Measurements from ENCODE around the gene COPB1. TPM values are rescaled to one million over a fixed set of nuclear protein-coding genes. Genes with fewer than 3 reads are reported as not detected.

Gene COPB1
- total RNA-seq, 1 experiment from 2014 or later, result 128 TPM

DNA sequence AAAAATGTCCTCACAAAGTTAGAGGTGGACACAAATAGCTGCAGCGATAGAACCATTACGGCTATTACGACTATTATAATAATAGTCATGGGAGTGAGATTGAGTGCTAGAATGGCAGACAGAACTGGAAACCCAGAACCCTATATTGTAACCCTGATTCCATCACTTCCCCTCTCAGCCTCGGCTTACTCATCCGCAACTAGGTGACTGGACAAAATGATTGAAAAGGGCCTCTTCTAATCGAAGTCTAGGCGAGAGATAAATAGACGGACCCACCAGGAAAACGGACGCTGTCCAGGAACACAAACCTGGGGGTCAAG is 19.9 kb upstream of the COPB1 start:
- no peak for DNase-seq (ENCODE audit: extremely low read depth, low read depth)

DNA sequence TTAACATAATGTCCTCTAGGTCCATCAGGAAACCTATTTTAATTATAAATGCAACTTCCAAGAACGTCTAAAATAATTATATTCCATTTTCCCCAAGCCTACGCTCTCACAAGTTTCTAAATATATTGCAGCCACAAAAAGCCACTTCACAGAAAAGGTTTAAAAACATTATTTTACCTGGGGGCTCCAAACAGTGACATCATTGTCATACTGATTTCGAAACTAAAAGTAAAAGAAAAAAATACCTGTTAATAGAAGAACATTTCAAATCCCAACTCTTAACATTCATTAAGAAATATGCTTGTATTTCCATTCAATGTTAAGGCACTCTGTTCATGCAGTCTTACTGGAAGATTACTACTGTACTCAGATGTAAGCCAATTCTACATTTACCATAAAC is 19.2 kb upstream of the COPB1 start:
- DNase-seq (ENCODE audit: extremely low read depth, low read depth), result no peak

DNA sequence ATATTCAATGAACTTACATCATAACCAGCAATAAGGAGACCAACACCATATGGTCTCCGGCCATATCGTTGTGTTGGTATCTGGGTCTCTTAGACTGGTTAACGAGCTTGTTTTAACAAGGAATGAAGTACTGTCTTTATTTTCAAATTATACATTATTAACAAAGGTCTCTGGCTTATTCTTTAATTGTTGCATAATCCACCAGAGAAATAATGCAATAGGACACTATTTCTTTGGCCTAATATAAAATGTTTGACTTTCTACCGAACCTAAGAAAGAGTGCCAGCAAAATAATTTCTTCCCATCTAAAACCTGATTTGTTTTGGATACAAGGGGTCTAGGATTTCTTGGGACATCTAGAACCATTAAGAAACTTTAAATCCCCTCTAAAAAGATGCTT is 14.2 kb upstream of the COPB1 start:
- DNase-seq (ENCODE audit: extremely low read depth, low read depth), result no peak

DNA sequence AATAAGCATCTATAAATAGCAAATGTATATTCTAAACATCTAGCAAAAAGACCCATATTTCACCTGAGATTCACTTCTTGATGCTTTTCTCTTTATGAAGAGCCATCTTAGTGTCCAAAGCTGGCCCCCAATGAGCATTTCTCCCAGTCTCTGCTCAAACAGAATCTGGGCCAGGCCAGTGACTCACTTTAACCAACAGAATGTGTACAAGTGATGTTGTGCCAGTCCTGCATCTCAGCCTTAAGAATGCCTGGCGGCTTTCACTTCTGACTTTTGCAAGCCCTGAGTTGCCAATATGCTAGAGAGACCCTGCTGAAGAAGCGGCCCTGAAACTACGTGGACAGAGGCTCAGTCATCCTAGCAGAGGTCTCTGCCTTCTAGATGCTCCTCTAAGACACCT is 6.9 kb upstream of the COPB1 start:
- DNase-seq (ENCODE audit: extremely low read depth, low read depth), result no peak

DNA sequence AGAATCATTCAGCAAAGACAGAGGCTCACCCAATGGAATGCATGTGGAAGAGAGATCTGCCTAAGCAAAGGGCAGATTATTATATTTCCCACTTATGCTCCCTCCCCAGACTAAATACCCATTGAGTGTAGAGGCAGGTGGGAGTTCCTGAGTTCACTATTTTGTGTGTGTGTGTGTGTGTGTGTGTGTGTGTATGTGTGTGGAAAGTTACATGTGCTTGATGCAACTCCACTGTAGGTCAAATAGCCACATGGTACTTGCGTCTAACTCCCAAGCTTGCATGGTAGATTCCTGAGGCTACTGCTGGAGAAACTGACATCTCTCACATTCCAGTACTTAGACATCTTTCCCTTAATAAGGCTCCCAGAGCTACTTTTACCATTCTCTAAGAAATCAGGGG is 3.4 kb upstream of the COPB1 start:
- no peak for DNase-seq (ENCODE audit: extremely low read depth, low read depth)

DNA sequence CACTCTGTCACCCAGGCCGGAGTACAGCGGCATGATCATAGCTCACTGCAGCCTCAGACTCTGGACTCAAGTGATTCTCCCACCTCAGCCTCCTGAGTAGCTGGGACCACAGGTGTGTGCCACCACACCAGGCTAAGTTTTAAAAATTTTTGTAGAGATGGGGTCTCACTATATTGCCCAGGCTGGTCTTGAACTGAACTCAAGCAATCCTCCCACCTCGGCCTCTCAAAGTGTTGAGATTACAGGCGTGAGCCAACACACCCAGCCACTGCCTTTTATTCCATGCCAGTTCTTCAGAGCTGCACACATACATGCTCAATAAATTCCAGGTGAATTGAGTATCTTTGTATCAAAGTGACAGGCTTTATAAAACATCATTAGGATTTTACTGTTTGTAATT is 2.4 kb upstream of the COPB1 start:
- no peak for DNase-seq (ENCODE audit: extremely low read depth, low read depth)

DNA sequence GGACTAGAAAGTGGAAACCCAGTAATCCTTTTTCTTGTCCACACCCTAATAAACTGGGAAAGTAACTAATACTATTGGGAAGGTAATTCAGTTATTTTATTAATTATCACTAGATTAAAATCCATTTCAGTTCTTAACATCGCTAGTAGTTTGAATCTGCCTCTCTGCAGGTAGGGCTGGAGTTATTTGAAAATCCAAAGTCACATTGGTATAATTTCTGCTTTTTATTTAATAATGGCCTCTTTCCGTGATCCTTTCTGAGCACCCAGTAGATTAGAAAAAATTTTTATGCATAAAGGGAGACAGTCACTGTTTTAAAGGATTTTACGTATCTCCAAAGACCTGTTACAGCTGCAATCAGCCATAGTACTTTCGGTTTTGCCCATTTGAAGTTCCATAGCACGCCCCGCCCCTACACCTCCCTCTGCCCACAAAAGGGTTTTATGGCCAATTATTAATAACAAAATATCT is 605 bp upstream of the COPB1 start:
- DNase-seq (ENCODE audit: extremely low read depth, low read depth), result no peak

DNA sequence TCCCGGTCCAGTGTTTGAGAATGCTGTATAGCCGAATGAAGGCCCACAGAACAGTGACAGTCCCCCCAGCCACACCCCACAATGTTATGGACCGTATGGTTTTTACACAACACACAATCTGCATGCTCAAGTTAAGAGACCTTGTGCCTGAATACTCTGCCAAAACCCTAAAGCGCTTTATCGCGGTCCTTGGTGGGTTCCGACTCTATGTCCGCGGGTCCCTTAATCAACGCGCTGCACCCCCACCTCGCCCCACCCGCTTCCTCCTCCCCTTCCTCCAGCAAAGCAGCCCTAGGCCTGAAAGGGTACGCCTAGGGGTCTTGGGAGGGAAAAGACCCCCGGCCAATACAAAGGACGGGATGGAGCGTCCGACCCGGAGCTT is 442 bp downstream of the COPB1 start:
- no peak for DNase-seq (ENCODE audit: extremely low read depth, low read depth)

DNA sequence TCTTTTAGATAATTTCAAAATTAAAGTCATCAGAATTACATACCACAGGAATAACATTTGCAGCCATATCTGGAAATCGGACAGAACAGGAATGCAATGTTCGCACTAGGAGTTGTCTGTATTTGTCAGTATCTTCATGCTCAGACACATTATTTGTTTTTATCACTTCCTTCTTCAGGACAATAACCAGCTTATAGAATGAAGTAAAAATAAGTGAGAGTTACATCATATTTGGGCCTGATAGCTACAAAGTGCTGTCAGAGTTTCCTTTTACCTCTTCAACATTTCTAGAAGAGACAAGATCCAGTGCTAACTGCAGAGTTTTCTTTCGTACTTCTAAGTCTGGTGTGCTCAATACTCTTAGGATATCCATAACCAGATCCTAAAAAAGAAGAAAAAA is 18.9 kb downstream of the COPB1 start:
- no peak for DNase-seq (ENCODE audit: extremely low read depth, low read depth)

DNA sequence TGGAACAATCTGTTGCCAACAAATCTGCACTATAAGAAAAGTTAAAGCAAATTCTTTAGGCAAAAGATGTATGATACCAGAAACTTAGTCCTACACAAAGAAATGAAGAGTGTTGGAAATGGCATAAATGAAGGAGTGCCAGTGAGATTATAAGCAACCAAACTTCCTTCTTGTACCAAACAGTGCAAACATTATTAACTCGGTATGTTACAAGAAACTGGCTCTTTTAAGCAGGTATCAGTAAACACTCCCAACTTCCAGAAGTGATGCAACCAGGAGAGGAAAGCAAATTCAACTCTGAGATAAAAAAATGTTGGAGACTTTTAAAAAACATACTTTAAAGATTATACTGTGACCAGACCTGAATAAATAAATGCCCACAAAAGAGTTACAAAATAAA is 28.5 kb downstream of the COPB1 start:
- no peak for DNase-seq (ENCODE audit: extremely low read depth, low read depth)

DNA sequence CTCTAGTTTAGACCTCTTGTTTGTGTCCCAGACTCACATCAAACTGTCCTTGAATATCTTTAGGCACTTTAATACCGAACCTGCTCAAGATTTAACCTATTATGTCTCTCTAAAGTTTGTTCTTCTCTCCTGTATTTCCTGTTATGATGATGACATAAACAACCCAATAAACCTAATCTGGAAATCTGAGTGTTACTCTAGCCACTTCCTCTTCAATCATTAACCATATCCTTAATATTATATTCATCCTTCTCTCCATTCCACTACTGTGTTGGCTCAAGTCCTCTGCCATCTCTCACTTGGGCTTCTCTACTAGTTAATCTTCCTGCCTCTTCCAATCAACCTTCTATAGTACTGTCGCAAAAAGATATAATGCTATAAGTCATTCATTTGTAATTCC is 36.0 kb downstream of the COPB1 start:
- DNase-seq (ENCODE audit: extremely low read depth, low read depth), result no peak

DNA sequence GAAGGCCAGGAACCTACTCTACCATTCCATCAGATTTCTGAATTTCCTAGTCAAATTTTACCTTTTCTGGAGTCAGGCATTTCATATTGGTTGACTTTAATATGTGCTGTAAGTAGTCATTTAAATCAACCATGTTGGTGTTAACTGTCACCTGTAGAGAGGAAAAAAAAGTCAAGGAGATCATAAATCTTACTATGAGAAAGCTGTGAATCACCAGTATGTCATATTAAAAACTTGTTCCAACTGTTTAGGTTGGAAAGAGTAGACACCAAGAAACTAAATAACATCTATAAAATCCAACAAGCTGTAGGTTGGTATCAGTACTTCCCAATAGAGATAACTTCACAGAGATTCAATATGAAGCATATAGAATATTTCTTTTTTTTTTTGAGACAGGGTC is 39.5 kb downstream of the COPB1 start:
- no peak for DNase-seq (ENCODE audit: extremely low read depth, low read depth)

DNA sequence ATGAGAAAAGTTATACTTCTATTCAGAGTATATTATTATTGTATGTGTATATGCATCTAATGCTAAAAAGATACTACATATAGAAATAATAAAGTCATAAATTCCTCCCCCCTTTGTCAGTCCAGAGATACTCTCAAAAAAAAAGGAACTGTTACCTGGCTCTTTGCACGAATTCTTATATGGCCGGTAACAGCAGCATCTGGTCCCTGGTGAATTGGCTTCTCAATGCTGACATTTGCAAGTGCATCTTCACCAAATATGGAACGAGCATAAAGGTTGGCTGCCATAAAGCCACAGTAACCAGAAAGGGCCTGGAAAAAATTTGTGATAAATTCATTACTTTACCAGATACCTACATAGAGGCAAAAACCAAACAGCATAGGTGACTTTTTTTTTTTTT is 41.2 kb downstream of the COPB1 start:
- DNase-seq (ENCODE audit: extremely low read depth, low read depth), result no peak

DNA sequence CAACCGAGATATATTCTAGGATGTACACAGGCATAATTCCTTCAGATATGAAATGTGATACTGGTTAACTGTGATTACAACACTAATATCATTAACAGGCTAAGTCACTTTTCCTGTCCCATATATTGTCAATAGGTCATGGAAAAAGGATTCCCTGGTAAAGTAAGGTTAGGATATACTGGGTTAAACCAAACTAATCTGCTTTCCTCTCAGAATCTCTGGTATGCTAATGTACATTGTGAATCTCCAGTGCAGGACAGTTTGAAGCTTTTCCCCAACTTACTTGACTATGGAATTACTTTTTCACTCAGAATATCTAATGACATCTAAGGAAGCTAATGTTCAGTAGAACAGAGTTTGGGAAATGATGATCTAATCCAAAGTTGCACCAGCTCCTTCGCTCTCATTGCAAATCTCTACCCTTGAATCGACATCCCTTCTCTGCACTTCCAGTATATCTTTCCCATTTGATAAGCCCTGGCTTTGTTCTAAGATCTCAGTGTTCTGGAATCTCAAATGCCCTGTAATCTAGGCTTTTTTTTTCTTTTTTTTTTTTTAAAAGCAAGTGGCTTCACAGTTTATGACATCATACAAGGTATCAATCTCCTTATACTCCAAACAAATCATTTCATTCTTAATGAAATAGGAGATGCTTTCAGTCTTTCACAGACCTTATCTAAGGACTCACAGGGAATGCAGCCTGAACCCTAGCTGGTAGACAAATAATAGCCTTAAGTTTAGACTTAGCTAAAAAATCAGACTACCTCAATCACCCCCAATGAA is 43.8 kb downstream of the COPB1 start:
- DNase-seq (ENCODE audit: extremely low read depth, low read depth), result no peak

DNA sequence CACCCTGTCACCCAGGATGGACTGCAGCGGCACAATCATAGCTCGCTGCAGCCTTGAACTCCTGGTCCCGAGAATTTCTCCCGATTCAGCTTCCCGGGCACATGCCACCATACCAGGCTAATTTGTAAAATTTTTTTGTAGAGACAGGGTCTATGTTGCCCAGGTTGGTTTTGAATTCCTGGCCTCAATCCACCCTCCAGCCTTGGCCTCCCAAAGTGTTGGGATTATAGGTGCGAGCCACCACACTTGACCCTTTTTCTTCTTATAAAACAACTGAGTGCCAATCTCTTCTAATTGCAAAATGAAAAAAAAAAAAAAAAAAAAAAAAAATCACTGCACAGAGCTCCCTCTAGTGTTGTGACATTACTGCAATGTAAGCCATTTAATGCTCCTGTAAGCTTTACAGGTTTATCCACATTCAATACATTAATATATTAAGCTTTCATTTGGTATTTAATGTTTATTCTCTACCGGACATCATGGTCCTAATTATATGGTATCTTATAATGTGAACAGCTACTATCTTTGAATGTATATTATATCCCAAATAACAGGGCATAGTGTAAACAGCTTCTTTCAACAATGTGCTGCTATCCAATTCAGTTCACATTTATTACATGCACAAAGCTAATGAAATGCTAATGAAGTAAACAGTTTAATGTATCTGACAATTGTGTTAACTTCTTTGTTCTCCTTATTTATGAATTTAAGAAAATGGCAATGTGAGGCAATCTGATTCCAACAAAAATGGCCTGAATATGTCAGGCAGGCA is 44.6 kb downstream of the COPB1 start:
- DNase-seq (ENCODE audit: extremely low read depth, low read depth), result no peak

DNA sequence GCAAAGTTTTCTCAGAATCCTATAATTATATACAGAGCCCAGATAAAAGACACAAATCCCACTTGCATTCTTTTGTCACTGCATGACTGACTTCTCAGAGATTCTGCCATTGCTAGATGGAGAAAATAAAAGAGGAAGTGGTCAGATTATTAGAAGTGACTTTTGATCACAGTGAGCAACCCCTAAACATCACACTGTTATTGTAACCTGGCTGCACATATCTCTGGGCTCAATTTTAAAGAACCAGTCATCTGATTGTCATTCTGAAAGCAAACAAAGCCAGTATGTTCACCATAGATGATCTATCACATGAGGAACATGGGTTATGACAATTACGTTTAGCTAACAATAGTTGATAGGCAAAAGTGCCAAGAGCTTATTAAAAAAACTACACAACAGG is 47.8 kb downstream of the COPB1 start:
- DNase-seq (ENCODE audit: extremely low read depth, low read depth), result no peak

DNA sequence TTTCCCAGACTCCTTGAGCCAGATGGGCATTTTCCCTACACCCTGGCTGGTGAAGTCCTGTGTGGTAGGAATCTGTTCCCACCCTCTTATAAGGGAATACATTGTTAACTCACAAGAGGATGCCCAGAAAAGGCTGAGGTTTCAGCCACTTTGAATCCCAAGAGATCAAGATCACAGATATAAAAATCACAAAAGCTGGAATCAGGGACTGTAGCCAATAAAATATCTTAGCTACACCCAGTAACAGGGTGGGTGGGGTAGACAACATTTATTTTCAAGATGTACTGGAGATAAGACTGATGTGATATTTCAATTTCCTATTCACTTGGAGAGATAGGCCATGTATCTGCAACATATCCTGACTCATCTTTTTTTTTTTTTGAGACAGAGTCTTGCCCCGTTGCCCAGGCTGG is 50.3 kb downstream of the COPB1 start:
- no peak for DNase-seq (ENCODE audit: extremely low read depth, low read depth)

DNA sequence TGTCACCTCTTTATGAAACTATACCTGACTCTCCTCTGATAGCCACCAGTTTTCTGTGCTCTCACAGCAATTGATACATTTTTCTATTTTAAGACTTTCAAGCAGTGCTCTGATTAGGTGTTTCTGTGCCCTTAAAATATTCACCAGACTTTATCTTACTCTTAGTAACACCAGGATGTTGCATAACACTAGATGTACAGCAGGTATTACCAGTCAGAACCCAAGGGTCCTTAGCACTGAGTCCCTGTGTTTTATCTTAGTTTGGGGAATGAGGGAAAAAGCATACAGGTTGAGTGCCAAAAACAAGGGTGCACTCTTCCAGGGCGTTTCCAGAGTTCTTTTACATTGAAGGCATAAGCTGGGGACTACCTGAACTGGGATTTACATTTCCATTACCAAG is 51.4 kb downstream of the COPB1 start:
- DNase-seq (ENCODE audit: extremely low read depth, low read depth), result no peak

DNA sequence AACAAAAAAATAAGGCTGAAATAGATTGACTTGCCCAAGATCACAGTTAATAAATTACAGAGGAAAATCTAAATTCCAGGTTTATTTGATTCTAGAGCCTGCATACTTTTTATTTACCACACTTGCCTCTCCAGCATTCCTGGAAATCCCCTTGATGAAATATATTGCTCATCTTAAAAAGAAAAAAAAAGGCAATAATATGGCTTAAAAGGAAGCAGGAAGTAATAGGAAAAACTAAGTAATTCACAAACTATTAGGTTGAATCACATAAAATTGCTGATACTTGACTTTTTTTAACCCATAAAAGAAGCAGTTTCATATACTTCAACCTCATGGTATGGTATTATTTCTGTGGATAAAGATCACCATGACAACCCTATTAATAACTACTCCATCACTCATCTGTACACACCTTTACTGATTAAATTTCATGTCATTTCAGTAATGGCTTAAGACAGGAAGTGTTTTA is 52.9 kb downstream of the COPB1 start:
- no peak for DNase-seq (ENCODE audit: extremely low read depth, low read depth)

DNA sequence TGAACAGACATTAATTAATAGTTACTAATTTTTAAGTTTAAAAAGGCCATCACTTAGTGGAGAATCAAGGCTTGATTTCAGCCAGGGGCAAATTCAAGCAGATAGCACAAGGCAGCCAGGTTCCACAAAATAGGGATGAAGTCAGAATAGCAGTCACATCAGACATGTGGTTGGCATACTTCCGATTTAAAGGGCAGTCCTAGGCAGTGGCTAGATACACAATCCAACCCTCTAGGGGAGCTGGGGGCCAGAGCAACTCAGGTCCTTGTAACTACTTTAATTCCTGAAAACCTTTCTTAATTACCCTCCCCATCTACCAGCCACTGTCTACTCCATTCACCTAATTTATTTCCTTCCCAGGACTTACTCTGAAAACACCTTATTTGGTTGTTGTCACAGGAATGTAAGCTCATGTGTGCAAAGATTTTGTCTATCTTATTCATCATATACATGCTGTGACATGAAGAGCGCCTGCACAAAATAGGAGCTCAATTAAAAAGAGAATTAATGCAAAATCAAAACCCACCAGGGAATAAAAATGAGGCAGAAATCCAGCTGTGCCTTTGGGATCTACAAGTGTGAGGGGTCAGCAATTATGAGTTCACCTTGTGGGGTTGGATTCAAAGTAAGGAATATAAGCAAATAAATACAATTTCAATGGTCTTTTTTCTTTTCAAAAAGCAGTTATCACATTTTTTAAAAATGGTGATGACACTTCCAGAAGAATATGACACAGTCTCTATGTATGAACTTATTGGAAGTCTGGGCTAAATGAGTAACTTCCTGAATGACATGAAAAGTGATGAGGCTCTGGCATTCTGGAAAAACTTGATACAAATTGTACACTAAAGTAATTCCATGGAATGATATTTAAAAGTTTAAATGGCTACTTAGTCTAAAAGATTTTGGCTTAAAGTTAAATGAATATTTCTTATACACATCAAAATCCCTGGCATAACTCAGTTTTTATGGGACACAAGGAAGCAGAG is 53.8 kb downstream of the COPB1 start:
- no peak for DNase-seq (ENCODE audit: extremely low read depth, low read depth)

Measured in NCI-H460 (cell line).